Fibroblast of peridontal ligament (primary cell): ENCODE results near the gene TTYH3.
"Not testable (repeated sequence)": the region's sequence is repeated elsewhere in the genome, so short reads cannot be mapped to it uniquely, and the experiment has no call there.

Source experiments
- DNase-seq: peaks from one replicate; pipeline ENCODE4 v3.0.0-alpha.2; 2010; ENCODE audit errors: extremely low read depth

Gene TTYH3

DNA sequence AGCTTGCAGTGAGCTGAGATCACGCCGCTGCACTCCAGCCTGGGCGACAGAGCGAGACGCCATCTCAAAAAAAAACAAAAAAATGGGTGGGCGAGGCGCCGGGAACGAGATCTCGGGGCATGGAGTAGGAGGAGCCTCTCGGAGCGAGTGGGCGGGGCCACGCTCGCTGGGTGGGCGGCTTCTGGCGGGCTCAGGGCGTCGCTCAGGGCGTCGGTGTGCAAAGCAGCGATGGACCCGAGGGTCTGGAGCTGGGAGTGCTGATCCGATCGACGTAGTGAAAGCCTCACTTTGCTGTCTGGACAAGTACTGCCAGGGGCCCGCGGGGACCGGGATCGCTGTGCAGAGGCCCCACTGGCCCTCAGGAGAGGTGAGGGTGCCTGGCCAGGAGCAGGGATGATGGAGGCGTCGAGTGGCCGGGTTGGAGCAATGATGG lies 33.6 kb downstream of the TTYH3 start:
- no peak for DNase-seq

DNA sequence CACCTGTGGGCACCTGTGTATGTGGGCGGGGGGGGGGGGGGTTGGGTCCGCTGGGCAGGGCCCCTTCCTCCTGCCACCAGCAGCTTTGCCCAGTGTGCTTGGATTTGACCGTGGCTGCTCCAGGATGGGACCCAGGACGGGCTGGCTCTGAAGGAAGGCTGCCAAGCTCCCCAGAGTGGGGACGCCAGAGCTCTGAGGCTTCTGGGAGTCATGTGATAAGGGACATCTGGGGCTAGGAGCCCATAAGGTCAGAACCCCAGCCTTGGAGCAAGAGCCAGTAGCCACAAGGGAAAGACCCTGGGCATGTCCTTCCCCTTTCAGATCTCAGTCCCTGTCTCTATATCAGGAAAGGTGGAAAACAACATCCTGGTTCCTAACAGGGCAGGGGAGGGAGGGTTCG lies 34.4 kb downstream of the TTYH3 start:
- DNase-seq = no peak

DNA sequence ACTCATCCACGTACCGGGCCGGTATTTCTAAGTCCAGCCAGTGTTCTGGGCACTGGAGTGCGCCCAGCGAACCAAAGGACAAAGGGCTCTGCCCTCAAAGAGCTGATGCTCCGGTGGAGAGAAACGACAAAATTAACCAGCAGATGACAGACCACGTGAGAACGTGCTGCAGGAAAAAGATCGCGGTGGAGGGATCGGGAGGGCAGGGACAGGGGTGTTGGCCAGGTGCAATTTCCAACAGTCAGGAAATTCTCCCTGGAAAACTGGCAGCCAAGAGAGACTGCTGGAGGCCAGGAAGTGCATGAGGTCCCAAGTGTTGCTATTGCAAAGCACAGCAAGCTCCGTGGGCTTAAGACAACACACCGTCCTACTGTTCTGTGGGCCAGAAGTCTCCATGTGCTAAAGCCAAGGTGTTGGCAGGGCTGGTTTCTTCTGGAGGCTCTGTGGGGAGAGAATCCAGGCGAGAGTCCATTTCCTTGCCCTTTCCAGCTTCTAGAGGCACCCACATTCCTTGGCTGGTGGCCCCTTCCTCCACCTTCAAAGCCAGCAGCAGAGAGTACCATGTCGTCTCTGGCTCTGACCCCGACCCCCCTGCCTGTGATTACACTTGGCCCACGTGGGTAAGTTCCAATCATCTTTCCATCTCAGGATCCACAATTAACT lies 34.9 kb downstream of the TTYH3 start:
- no peak for DNase-seq

DNA sequence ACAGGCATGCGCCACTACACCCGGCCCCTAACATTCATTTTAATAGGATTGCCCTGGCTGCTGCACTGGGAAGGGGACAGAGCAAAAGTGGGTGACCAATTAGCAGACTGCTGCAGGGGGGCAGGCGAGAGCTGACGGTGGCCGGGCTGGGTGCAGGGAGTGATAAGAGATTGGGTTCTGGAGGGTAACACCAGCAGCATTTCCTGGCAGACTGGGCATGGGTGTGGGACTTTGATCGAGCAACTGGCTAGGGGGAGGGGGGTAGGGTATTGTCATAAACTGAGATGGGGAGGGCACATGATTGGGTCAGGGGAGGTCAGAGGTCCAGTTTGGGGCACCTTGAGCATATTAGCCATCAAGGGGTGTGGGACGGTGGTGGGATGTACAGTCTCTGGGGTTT lies 36.1 kb downstream of the TTYH3 start:
- DNase-seq = no peak

DNA sequence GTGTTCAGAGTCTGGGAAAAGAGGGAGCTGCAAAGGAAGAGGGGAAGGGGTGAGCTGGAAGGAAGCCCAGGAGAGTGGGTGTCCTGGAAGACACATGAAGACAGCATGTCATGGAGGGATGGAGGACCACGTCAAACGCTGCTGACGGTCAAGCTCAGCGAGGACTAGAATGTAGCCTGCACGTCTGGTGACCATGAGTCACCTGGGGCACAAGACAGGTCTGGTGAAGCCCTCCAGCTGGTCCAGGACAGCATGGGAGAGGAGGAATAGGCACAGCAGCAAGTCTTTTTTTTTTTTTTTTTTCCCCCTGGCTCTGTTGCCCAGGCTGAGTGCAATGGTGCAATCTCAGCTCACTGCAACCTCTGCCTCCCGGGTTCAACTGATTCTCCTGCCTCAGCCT lies 36.6 kb downstream of the TTYH3 start:
- DNase-seq = no peak

DNA sequence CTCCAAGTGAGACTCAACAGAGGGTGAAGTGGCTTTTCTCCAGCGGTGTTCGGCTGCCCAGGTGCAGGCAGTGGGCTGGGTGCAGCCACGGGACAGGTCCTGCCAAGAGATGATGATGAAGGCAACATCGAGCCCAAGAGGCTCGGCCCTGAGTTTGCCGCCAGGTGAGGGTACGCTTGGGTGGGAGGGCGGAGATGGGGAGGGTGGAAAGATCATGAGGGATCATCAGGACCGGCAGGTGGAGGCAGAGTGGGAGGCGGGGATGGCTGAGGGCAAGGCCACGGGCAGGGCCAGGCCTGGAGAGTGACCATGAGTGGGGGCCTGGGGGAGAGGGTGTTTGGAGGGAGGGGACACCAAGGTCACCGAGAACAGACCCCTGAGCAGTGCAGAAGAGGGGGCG lies 38.4 kb downstream of the TTYH3 start:
- no peak for DNase-seq

DNA sequence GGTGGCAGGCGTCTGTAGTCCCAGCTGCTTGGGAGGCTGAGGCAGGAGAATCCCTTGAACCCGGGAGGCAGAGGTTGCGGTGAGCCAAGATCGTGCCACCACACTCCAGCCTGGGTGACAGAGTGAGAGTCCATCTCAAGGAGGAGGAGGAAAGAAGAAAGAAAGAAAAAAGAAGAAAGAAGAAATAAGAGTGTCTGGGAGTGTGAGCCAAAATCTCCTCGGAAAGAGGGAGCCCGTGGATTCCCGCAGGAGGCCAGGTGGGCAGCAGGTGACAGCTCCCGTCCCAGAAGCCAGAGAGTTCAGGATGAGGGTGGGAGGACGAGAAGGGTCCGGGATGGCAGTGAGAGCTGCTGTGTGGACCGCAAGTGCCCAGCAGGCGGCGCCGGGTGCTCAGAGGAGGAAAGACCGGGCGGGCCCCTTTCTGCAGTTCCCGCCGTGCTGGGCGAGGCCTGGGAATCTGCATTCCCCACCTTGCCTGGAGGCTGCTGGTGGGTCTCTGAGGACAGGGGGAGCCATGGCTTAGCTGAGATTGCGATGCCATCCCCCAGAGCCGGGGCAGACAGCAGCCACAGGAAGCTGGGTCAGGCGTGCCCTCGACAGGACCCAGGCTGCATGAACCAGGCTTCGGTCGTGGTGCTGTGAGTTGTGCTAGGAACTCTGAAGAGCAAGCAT lies 39.1 kb downstream of the TTYH3 start:
- peak; percentile 38 for DNase-seq

DNA sequence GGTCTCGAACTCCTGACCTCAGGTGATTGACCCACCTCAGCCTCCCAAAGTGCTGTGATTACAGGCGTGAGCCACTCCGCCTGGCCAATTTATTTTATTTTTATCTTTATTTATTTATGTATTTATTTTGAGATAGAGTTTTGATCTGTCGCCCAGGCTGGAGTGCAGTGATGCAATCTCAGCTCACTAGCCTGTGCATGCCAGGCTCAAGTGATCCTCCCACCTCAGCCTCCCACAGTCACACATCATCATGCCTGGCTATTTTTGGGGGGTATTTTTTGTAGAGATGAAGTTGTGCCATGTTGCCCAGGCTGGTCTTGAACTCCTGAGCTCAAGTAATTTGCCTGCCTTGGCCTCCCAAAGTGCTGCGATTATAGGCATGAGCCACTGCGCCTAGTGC lies 41.4 kb downstream of the TTYH3 start:
- DNase-seq = not testable (repeated sequence)

DNA sequence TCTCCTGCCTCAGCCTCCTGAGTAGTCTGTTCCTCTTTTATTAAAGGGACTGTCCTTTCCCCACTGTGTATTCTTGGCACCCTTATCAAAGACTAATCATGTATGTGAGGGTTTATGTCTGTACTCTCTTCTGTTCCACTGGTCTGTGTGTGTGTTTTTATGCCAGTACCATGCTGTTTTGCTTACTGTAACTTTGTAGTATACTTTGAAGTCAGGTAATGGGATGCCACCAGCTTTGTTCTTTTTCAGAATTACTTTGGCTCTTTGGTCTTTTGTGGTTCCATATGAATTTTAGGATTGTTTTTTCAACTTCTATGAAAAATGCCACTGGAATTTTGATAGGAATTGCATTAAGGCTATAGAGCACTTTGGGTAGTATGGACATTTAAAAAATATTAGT lies 42.1 kb downstream of the TTYH3 start:
- no peak for DNase-seq

DNA sequence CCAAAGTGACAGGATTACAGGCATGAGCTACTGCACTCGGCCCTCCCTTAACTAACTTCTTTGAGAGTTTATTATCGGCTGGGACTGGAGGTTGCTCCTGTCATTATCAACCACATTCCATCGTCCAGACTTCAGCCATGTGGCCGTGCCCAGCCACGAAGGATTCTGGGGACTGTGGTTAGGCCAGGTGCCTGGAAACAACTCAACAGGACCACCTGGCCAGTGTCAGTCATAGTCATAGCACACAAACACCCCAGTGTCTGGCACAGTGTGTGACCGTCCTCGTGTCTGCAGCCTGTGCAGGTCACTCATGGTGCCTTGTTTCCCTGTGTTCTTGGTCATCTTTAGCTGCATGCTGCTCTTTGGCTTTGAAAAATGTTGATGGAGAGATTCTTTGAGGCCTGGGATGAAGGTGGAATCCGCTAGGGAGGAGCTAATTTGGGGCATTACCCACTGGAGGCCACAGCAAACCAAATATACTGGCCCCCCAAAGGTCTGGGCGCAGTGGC lies 43.5 kb downstream of the TTYH3 start:
- no peak for DNase-seq

DNA sequence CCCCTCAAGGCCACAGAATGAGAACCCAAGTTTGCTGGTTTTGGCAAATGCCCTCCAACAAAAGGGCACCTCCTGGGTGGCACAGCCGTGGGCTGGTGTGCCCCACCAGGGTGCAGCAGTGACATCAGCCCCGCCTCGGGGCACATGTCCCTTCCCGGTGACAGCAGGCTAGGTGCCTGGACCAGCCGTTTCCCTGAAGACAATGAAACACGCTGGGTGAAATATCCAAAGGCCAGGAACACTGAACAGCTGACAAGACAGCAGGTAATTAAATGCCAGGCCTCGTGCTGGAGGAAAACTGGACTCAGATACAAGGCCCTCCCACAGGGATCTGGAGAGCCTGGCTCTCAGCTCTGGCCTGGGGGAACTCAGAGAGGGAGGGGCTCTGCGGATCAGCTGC lies 44.8 kb downstream of the TTYH3 start:
- not testable (repeated sequence) for DNase-seq

DNA sequence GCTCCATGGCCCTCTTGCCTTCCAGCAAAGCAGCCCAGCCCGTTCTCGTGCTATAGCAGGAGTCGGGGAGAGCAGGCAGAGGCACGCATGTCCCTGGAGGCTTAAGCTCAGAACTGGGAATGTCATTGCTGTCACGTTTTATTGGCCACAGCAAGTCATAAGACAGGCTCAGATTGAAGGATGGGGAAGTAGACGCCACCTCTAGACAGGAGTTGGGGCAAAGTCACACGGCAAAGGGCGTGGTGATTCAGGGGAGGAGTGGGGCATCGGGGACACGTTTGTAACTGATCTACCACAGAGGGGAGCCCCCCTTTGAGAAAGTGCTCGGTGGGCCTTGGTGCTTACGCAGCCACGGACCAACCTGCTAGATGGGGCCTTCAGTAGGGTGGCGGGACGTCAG lies 46.7 kb downstream of the TTYH3 start:
- not testable (repeated sequence) for DNase-seq

DNA sequence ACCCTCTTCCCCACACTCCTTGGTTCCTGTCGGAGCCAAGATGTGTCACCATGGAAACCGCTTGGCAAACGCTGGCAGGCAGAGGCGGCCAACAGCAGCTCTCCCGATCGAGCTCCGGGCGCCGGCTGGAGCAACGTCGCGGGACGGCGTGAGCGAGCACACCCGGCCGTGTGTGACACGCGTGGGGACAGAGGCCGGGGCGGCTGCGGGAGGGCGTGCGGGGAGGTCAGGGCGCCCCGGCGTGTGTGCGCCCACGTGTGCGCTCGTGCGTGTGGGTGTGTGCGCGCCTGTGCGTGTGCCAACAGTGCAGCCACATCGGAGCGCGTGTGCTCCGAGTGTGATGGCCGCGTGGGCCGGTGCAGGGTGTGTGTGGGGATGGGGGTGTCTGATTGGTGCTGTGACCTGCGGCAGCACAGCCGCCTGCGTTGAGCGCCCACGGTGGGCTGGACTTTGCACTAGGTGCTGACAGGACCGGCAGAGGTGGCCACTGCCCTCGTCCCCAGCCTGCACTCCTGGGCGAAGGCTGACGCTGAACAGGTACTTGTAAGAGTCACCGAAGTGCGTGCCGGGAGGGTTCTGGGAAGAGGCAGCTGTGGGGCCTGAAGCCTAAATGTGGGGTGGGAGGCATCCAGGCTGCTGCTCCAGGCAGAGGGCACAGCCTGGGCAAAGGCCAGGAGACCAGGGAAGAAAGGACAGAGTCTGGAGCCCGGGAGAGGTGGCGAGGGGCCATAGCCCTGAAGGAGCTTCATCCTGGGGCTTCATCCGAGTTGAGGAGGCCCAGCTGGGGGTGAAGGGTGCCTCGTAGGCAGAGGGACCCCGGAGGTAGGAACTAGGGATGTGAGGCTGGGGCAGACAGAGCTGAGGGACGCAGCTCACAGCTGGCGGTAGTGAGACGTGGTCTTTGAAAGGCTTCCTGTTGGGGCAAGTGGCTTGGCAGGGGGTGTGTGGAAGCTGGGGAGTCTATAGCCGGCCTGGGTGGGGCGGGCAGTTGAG lies 47.6 kb downstream of the TTYH3 start:
- DNase-seq = not testable (repeated sequence)

DNA sequence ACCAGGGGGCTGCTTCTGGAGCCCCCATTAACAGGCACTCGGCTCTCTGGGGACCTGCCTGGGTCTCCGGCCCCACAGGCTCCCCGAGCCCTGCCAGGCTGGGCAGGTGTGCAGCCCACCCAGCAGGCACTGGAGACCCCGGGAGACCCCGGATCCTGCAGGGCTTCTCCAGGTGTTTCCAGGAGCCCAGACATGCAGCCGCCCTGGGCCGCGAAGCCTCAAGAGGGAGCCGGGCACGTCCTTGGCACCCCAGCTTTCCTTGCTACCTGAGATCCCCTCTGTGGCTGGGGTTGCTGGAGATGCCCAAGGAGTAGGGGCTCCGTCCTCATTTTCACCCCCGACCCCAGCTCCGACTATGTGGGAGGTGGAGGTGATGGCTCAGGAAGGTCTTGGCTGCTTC lies 48.5 kb downstream of the TTYH3 start:
- DNase-seq = no peak

DNA sequence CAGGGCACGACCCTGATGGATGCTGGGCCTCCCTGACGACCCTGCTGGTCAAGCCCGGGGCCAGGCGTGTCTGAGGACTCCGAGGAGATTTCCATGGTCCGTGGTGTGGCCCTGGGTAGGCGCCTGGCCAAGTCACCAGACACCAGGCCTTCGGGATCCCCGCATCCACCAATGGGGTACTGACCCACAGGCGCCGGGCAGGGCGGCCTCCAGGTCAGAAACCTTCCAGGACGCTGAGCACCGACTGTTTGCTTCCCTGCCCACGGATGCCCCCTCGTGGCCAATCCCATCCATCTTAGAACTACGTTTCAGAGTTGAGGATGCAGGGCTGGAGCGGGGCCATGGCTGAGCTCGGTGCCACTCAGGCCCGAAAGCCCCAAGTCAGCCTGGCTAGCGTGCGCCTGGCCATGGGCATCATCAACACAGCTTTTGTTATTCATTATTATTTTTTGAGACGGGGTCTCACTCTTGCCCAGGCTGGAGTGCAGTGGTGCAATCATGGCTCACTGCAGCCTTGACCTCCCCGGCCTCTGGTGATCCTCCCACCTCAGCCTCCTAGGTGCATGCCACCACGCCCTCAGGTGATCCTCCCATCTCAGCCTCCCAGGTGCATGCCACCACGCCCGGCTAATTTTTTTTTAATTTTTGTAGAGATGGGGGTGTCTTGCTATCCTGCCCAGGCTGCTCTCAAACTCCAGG lies 49.2 kb downstream of the TTYH3 start:
- DNase-seq = peak; percentile 54

DNA sequence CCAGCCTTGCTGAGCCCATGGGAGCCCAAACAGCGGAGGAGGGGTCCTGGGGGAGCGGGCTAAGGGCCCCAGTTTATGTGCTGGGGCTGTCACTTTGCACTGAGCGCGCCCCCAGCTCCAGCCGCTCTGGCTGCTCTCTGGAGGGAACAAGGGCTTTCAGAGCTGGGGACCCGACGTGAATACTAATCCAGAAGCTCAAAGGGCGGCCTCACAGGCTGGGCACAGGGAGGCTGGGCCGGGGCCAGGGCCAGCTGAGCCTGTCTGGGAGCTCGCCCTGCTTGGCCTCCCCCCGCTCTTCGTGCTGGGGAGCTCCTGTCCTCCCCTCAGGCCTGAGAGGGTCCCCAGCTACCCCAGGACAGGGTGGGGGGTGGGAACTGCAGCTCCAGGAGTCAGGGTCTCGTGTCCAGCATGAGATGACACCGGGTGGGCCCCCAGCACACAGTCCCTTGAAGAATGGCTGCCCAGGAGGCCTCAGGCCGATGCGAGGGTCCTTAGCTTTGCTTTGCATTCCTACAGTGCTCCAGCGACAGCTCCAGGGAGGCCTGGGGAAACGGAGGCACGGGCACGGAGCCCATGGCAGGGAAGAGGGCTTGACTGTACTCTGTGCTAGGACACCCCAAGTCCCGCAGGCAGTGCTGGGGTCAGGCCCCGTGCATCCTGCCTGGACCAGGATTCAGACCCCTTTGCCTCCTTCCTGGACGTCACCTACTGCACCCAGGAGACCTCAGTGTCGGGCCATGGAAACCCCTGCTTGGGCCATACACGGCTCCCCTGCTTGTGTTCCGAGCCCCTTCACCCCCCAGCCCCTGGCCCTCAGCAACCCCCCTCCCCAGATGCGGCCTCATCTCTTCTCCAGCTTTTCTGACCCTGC lies 50.4 kb downstream of the TTYH3 start:
- DNase-seq = no peak

DNA sequence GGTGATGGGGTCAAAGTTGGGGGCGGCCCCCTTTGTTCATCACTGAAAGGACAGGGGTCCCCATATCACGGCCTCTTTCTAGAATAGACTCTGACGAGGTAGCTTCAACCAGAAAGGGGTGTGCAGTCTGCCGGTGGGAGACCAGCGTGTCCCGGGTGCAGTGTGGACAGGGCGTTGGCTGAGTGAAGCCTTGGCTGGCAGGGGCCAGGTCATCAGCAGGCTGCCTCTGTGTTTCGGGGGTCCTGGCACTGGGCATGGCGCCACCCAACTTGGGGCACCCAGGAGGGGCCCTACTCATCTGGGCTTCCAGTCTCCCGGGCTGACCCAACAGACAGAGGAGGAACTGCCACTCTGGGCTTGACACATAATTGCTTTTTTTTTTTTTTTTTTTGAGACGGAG lies 52.7 kb downstream of the TTYH3 start:
- DNase-seq = no peak

DNA sequence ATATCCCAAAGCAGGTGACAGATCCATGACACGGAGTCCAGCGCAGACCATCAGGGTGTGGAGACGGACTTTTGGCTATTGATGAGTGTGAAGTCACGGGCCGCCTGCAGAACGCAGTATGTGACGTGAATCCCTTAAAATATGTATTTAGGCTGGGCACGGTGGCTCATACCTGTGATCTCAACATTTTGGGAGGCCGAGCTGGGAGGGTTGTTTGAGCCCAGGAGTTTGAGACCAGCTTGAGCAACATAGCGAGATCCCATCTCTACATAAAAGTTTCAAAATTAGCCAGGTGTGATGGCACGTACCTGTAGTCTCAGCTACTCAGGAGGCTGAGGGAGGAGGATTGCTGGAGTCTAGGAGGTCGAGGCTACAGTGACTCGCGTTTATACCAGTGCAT lies 54.3 kb downstream of the TTYH3 start:
- DNase-seq = no peak

DNA sequence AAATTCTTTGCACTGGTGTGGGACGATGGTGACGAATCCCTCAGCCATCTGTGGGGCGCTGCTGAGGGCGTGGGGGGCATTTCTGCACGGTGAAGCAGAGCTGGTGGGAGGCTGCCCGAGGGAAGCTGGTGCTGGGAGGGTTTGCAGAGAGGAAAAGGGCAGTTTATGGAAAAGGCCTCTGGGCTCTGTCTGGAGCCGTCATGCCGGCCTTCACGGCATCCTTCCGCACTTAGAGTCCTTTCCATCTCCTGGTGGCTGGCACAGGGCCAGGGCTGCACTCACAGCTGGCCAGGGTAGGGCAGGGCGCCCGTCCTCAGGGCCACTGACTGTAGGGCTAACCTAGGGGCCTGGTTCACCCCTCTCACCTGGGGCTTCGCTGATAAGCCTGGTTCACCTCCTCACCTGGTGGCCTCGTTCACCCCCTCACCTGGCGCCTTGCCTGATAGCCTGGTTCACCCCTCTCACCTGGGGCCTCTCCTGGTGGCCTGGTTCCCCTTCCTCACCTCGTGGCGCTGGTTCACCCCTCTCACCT lies 55.6 kb downstream of the TTYH3 start:
- no peak for DNase-seq

DNA sequence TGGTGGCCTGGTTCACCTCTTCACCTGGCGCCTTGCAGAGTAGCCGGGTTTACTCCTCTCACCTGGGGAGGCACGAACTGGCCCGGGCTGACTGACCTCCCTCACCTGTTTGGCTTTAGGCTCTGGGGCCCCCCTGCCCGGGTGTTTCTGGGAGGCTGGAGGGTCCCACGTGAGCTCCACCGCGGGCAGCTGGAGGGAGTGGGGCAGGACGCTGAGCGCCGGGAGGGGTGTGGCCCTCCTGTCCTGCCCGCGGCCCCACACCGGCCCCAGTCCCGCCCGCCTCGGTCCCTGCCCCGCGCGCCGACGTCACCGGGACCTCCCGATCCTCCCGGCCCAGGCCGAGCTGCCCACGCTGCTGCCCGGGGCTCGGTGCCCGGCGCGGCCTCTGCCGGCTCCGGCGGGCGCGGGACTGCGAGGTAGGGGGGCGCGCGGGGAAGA lies 56.1 kb downstream of the TTYH3 start, which contains the start of gene AMZ1:
AMZ1 (plus strand) TSS at position 322 of the 438 bp plus-strand sequence. CDS start 12,250 bp downstream, outside the sequence.
- DNase-seq = no peak
